KMS-11 (cell line): ENCODE data around the gene STAT5A.

Source experiments
- H2AFZ ChIP-seq: fragments of 200-600 bp; sonication (generic); 2 replicates; pipeline ENCODE4 v1.6.1; 2016; ENCODE audit warnings: antibody characterized with exemption, mixed run types, low read depth
- H3K27ac ChIP-seq: fragments of 200-600 bp; sonication (generic); 2 replicates; pipeline ENCODE4 v1.6.1; 2016; ENCODE audit warnings: mild to moderate bottlenecking, mixed run types
- H3K27me3 ChIP-seq: fragments of 200-600 bp; sonication (generic); 2 replicates; pipeline ENCODE4 v1.6.1; 2017; ENCODE audit warnings: mild to moderate bottlenecking, low read depth, mixed run types, moderate library complexity; ENCODE audit not compliant: insufficient read depth
- H3K36me3 ChIP-seq: fragments of 200-600 bp; sonication (generic); 2 replicates; pipeline ENCODE4 v1.6.1; 2017; ENCODE audit warnings: mild to moderate bottlenecking, mixed run types; ENCODE audit not compliant: insufficient read depth
- H3K4me1 ChIP-seq: fragments of 200-600 bp; sonication (generic); 2 replicates; pipeline ENCODE4 v1.6.1; 2016; ENCODE audit warnings: mild to moderate bottlenecking, low read depth, mixed run types; ENCODE audit not compliant: poor library complexity, severe bottlenecking
- H3K4me2 ChIP-seq: fragments of 200-600 bp; sonication (generic); 2 replicates; pipeline ENCODE4 v1.7.0; 2016; ENCODE audit warnings: mild to moderate bottlenecking, mixed run types
- H3K4me3 ChIP-seq: fragments of 200-600 bp; sonication (generic); IDR thresholded peaks from 2 replicates; pipeline ENCODE4 v1.6.1; 2017; ENCODE audit warnings: low read depth, low read length, mixed read lengths; ENCODE audit not compliant: insufficient read depth
- H3K79me2 ChIP-seq: fragments of 200-600 bp; sonication (generic); 2 replicates; pipeline ENCODE4 v1.6.1; 2016; ENCODE audit warnings: low read depth, mixed run types; ENCODE audit not compliant: insufficient read depth
- H3K9ac ChIP-seq: fragments of 200-600 bp; sonication (generic); 2 replicates; pipeline ENCODE4 v1.6.1; 2016; ENCODE audit warnings: mild to moderate bottlenecking, mixed run types
- H4K20me1 ChIP-seq: fragments of 200-600 bp; sonication (generic); 2 replicates; pipeline ENCODE4 v1.6.1; 2016; ENCODE audit warnings: mild to moderate bottlenecking, mixed run types; ENCODE audit not compliant: insufficient read depth
- CTCF ChIP-seq: fragments of 200-600 bp; sonication (generic); conservative IDR thresholded peaks from 2 replicates; pipeline ENCODE4 v1.6.1; 2017; ENCODE audit warnings: low read depth, mild to moderate bottlenecking, antibody characterized with exemption, low read length, moderate library complexity, mixed read lengths

STAT5A gene

GRCh38 chr17:42346481-42346880 lies 58.2 kb downstream of the STAT5A start:
- Histone ChIP-seq H3K27me3 (no peaks in the 10 kb centered on the region), H2AFZ (no peak overlapping the region), H3K36me3 (no peaks in the 10 kb centered on the region), H3K79me2 (no peaks in the 10 kb centered on the region; the same call in 1 of the 2 replicates), H3K4me1 (peaks cover 37% of the 10 kb centered on the region), H3K27ac (no peak overlapping the region), H3K9ac (no peak overlapping the region), H4K20me1 (no peaks in the 10 kb centered on the region), H3K4me2 (no peak overlapping the region), H3K4me3 (no peak overlapping the region)
- TF ChIP-seq CTCF, result no peak

- Histone ChIP-seq H3K27ac (no peak overlapping the region), H3K79me2 (no peaks in the 10 kb centered on the region; the same call in 1 of the 2 replicates), H3K9ac (no peak overlapping the region), H3K4me2 (no peak overlapping the region), H4K20me1 (no peaks in the 10 kb centered on the region), H3K4me1 (peaks cover 30% of the 10 kb centered on the region), H3K36me3 (no peaks in the 10 kb centered on the region), H3K27me3 (no peaks in the 10 kb centered on the region), H2AFZ (no peak overlapping the region), H3K4me3 (no peak overlapping the region)
- TF ChIP-seq CTCF, result no peak
Observed at GRCh38 chr17:42347198-42347597, 58.9 kb downstream of the STAT5A start.

GRCh38 chr17:42347606-42348005 lies 59.3 kb downstream of the STAT5A start:
- peaks cover 27% of the 10 kb centered on the region for H3K4me1 ChIP-seq
- H3K27me3 ChIP-seq, result no peaks in the 10 kb centered on the region
- no peaks in the 10 kb centered on the region for H3K36me3 ChIP-seq
- H2AFZ ChIP-seq, result no peak overlapping the region
- no peaks in the 10 kb centered on the region; the same call in 1 of the 2 replicates for H3K79me2 ChIP-seq
- no peak for TF ChIP-seq CTCF
- no peak overlapping the region for H3K4me2 ChIP-seq
- H4K20me1 ChIP-seq, result no peaks in the 10 kb centered on the region
- no peak overlapping the region for H3K4me3 ChIP-seq
- no peak overlapping the region for H3K27ac ChIP-seq
- H3K9ac ChIP-seq, result no peak overlapping the region

- Histone ChIP-seq H3K27me3 (no peaks in the 10 kb centered on the region), H4K20me1 (no peaks in the 10 kb centered on the region), H3K4me3 (no peak overlapping the region), H3K4me1 (peaks cover 23% of the 10 kb centered on the region), H3K4me2 (no peak overlapping the region), H3K36me3 (no peaks in the 10 kb centered on the region), H2AFZ (no peak overlapping the region), H3K27ac (no peak overlapping the region), H3K9ac (no peak overlapping the region), H3K79me2 (no peaks in the 10 kb centered on the region; the same call in 1 of the 2 replicates)
- TF ChIP-seq CTCF, result no peak
Observed at GRCh38 chr17:42348104-42348503, 59.8 kb downstream of the STAT5A start.
